Fibroblast of lung (primary cell): ENCODE measurements around the gene ANKRD24. TPM values are rescaled to one million over a fixed set of nuclear protein-coding genes. Genes with fewer than 3 reads are reported as not detected.
"Not testable (repeated sequence)": the region's sequence is repeated elsewhere in the genome, so short reads cannot be mapped to it uniquely, and the experiment has no call there.

Source experiments
- DNase-seq, 2 donors: peaks; one replicate each; pipeline versions ENCODE4 v3.0.0 to v3.0.0-alpha.2; 2010; ENCODE audit warnings: low read depth in 2 of 2
- H2AFZ ChIP-seq: 2 replicates; pipeline ENCODE4 v1.5.1; 2012; ENCODE audit warnings: low read length, control low read depth, inconsistent platforms
- H3K27ac ChIP-seq: 2 replicates; pipeline ENCODE4 v1.5.1; 2011; ENCODE audit warnings: low read length, control low read depth; ENCODE audit not compliant: insufficient read depth
- H3K27me3 ChIP-seq: 2 replicates; pipeline ENCODE4 v1.5.1; 2011; ENCODE audit warnings: mild to moderate bottlenecking, low read length; ENCODE audit not compliant: control insufficient read depth, insufficient read depth
- H3K36me3 ChIP-seq: 2 replicates; pipeline ENCODE4 v1.5.1; 2011; ENCODE audit warnings: low read length; ENCODE audit not compliant: control insufficient read depth, insufficient read depth
- H3K4me1 ChIP-seq: 2 replicates; pipeline ENCODE4 v1.5.1; 2011; ENCODE audit warnings: low read length; ENCODE audit not compliant: control insufficient read depth, insufficient read depth; ENCODE audit errors: extremely low read depth
- H3K4me2 ChIP-seq: 2 replicates; pipeline ENCODE4 v1.5.1; 2011; ENCODE audit warnings: low read length, control low read depth; ENCODE audit not compliant: insufficient read depth; ENCODE audit errors: extremely low read depth
- H3K4me3 ChIP-seq, 4 experiments: fragments of 200-600 bp in 1 of 4; sonication (generic) in 1 of 4; replicated peaks in 1 of 4; 2 replicates each; pipeline ENCODE4 v1.5.1; 2011 to 2016; ENCODE audit warnings: low read length in 4 of 4, low read depth in 3 of 4, mild to moderate bottlenecking in 3 of 4, control low read depth in 2 of 4, inconsistent platforms in 1 of 4, mixed read lengths in 1 of 4; ENCODE audit not compliant: insufficient read depth in 1 of 4; ENCODE audit errors: control extremely low read depth in 1 of 4
- H3K79me2 ChIP-seq: 2 replicates; pipeline ENCODE4 v1.5.1; 2012; ENCODE audit warnings: mild to moderate bottlenecking, low read length, inconsistent platforms; ENCODE audit not compliant: control insufficient read depth, insufficient read depth
- H3K9ac ChIP-seq: 2 replicates; pipeline ENCODE4 v1.5.1; 2011; ENCODE audit warnings: mild to moderate bottlenecking, low read length, control low read depth; ENCODE audit not compliant: insufficient read depth
- H3K9me3 ChIP-seq: 2 replicates; pipeline ENCODE4 v1.5.1; 2012; ENCODE audit warnings: low read depth, low read length; ENCODE audit not compliant: control insufficient read depth, insufficient read depth
- H4K20me1 ChIP-seq: 2 replicates; pipeline ENCODE4 v1.5.1; 2011; ENCODE audit warnings: low read length; ENCODE audit not compliant: control insufficient read depth, insufficient read depth; ENCODE audit errors: extremely low read depth
- EZH2 ChIP-seq: IDR thresholded peaks from 2 replicates; pipeline ENCODE4 v1.5.1; 2012; ENCODE audit warnings: low read length, control low read depth, mild to moderate bottlenecking; ENCODE audit errors: missing control alignments
- polyA plus RNA-seq, 2 donors: library from polyadenylated mRNA; depleted of rRNA in 1 of 2; stranded (reverse) in 1 of 2; unstranded in 1 of 2; fragments of >200 nt; gene quantifications; 2 replicates each; pipeline ENCODE4 v1.2.1, GENCODE V29; 2011 to 2012; ENCODE audit warnings: missing spikeins in 1 of 2
- total RNA-seq: library from RNA; depleted of rRNA; stranded (reverse); fragments of >200 nt; gene quantifications from 2 replicates; pipeline ENCODE4 v1.2.1, GENCODE V29; 2014
- TF ChIP-seq, protein P1 (sequence below), 2 donors: IDR thresholded peaks in 1 of 2; conservative IDR thresholded peaks in 1 of 2; 1 replicate in 1 of 2; 2 replicates in 1 of 2; pipeline ENCODE4 v1.5.1; 2011 to 2012; ENCODE audit warnings: low read length in 2 of 2, control low read depth in 1 of 2, inconsistent platforms in 1 of 2, low read depth in 1 of 2, mild to moderate bottlenecking in 1 of 2

ANKRD24 gene
- total and polyA plus RNA-seq, 2 donors (not counting 1 experiment from before 2014, with no cell fraction given) = 0.14 to 2.3 TPM

DNA sequence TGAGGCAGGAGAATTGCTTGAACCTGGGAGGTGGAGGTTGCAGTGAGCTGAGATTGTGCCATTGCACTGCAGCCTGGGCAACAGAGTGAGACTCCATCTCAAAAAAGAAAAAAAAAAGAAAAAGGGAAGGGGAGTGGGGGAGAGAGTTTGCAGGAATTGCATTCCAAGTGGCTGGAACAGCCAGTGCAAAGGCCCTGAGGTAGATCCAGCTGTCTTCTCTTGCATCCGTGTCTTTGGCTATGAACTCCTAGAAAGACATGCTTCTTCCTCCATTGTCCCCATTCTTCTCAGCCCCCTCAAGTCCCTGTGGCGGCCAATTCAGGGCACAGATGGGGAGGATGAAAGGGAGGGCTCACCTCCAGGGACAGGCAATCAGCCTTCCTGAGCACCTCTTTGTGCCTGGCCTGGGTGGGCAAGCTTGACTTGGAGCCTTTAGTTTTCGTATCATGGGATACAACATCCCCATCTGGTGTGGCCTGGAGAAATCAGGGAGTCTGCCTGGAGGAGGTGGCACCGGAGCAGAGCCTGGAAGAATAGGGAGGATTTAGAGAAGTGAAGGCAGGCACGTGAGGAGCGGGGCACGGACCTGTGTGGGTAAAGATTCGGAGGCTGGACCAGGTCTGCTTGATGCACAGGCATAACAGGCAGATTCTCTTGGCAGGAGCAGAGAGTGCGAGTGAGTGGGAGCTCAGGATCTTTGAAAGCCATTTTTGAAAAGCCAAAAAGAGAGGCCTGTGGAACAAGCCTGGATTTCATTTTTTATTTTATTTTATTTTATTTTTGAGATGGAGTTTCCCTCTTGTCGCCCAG lies 5.0 kb downstream of the ANKRD24 start:
- Histone ChIP-seq H2AFZ (no peak overlapping the region), H3K4me2 (no peak overlapping the region), H3K36me3 (no peaks in the 10 kb centered on the region), H3K9me3 (no peaks in the 10 kb centered on the region), H3K79me2 (no peaks in the 10 kb centered on the region), H3K27me3 (no peaks in the 10 kb centered on the region), H3K4me3 (no peak overlapping the region), H3K4me1 (no peaks in the 10 kb centered on the region), H3K9ac (no peak overlapping the region), H4K20me1 (no peaks in the 10 kb centered on the region), H3K27ac (no peak overlapping the region)
- DNase-seq = no peak
- TF ChIP-seq, protein P1, sequence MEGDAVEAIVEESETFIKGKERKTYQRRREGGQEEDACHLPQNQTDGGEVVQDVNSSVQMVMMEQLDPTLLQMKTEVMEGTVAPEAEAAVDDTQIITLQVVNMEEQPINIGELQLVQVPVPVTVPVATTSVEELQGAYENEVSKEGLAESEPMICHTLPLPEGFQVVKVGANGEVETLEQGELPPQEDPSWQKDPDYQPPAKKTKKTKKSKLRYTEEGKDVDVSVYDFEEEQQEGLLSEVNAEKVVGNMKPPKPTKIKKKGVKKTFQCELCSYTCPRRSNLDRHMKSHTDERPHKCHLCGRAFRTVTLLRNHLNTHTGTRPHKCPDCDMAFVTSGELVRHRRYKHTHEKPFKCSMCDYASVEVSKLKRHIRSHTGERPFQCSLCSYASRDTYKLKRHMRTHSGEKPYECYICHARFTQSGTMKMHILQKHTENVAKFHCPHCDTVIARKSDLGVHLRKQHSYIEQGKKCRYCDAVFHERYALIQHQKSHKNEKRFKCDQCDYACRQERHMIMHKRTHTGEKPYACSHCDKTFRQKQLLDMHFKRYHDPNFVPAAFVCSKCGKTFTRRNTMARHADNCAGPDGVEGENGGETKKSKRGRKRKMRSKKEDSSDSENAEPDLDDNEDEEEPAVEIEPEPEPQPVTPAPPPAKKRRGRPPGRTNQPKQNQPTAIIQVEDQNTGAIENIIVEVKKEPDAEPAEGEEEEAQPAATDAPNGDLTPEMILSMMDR (conservative IDR thresholded peaks at IDR 0.05 in 1 of 2, IDR thresholded peaks at IDR 0.05 in 1 of 2; ENCODE audit: low read depth in 1 of 2, low read length in 2 of 2) = no peak
- no peak for TF ChIP-seq EZH2

DNA sequence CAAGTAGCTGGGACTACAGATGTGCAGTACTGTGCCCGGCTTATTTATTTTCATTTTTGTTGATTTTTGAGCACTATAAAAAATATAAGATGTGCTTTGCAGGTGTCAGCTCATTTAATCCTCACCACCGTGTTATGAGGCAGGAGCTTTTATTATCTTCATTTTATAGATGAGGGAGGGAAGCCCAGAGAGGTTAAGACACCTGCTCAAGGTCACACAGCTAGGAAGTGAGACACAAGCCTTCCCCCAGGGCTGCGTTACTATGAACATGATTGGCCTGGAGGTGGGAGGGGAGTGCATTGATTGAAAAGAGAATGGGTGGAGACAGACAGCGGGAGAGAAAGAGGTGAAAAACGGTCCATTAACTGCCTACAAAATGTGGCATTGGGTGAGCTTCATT lies 7.2 kb downstream of the ANKRD24 start:
- H3K4me3 ChIP-seq = no peak overlapping the region
- H3K9me3 ChIP-seq = no peaks in the 10 kb centered on the region
- H3K9ac ChIP-seq = no peak overlapping the region
- no peaks in the 10 kb centered on the region for H3K36me3 ChIP-seq
- H2AFZ ChIP-seq = no peak overlapping the region
- no peak overlapping the region for H3K27ac ChIP-seq
- H3K79me2 ChIP-seq = no peaks in the 10 kb centered on the region
- H3K4me1 ChIP-seq = no peaks in the 10 kb centered on the region
- no peak overlapping the region for H3K4me2 ChIP-seq
- H3K27me3 ChIP-seq = peaks cover 4% of the 10 kb centered on the region
- TF ChIP-seq EZH2 = no peak
- TF ChIP-seq, protein P1 (conservative IDR thresholded peaks at IDR 0.05 in 1 of 2, IDR thresholded peaks at IDR 0.05 in 1 of 2; ENCODE audit: low read depth in 1 of 2, low read length in 2 of 2) = no peak
- no peak for DNase-seq
- no peaks in the 10 kb centered on the region for H4K20me1 ChIP-seq

DNA sequence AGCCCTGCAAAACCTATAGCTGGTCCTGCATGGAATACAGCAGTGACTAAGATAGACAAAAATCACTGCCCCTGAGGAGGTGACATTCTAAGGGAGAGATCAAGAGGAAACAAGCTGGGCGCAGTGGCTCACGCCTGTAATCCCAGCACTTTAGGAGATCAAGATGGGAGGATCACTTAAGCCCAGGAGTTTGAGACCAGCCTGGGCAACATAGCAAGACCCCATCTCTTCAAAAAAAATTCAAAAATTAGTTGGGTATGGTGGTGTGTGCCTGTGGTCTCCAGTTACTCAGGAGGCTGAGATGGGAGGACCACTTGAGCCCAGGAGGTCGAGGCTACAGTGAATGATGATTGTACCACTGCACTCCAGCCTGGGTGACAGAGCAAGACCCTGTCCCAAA lies 10.0 kb downstream of the ANKRD24 start:
- peaks cover 13% of the 10 kb centered on the region for H3K27me3 ChIP-seq
- not testable (repeated sequence) for H3K4me1 ChIP-seq, H3K4me2 ChIP-seq, DNase-seq, H3K27ac ChIP-seq, H2AFZ ChIP-seq, H3K4me3 ChIP-seq, H3K36me3 ChIP-seq, H3K9me3 ChIP-seq, H3K79me2 ChIP-seq, H4K20me1 ChIP-seq, H3K9ac ChIP-seq
